HEK293 (cell line): ENCODE measurements around the gene C16orf82.

ENCODE experiments used
- CTCF ChIA-PET: fragments of 350-600 bp; formaldehyde crosslinking; extraction: SDS; loops from one replicate; lab custom pipeline; 2021; ENCODE audit warnings: antibody characterized with exemption; lab: Yijun Ruan, JAX
- POLR2A ChIA-PET: fragments of 300-600 bp; formaldehyde crosslinking; extraction: SDS; loops from one replicate; lab custom pipeline; 2020; ENCODE audit warnings: antibody characterized with exemption, inconsistent platforms; lab: Yijun Ruan, JAX
- H3K27ac ChIP-seq: fragments of 200-500 bp; sonication (Bioruptor generic); 2 replicates; pipeline ENCODE4 v1.5.1; 2014; ENCODE audit warnings: low read depth, low read length, control low read depth, inconsistent platforms; ENCODE audit errors: extremely low read depth
- H3K36me3 ChIP-seq, 2 experiments: fragments of 200-500 bp in 1 of 2; sonication (Bioruptor generic) in 1 of 2; 1 replicate in 1 of 2; 2 replicates in 1 of 2; pipeline ENCODE4 v1.5.1; 2014 to 2017; ENCODE audit warnings: inconsistent platforms in 2 of 2, low read length in 2 of 2; ENCODE audit not compliant: control insufficient read depth in 2 of 2, insufficient read depth in 1 of 2
- H3K4me1 ChIP-seq: fragments of 200-500 bp; sonication (Bioruptor generic); 2 replicates; pipeline ENCODE4 v1.5.1; 2014; ENCODE audit warnings: mild to moderate bottlenecking, low read length, inconsistent platforms; ENCODE audit not compliant: control insufficient read depth, insufficient read depth
- H3K4me3 ChIP-seq: 2 replicates; pipeline ENCODE4 v1.5.1; 2011; ENCODE audit warnings: low read depth, mild to moderate bottlenecking, control low read depth, low read length, moderate library complexity
- H3K9me3 ChIP-seq: fragments of 200-500 bp; sonication (Bioruptor generic); 2 replicates; pipeline ENCODE4 v1.5.1; 2014; ENCODE audit warnings: low read depth, low read length, inconsistent platforms; ENCODE audit not compliant: control insufficient read depth, insufficient read depth
- FEZF1 ChIP-seq: fragments of 450-650 bp; formaldehyde crosslinking; IDR thresholded peaks from 2 replicates; pipeline ENCODE4 v1.5.1; 2016; ENCODE audit warnings: missing biosample characterization, missing genetic modification characterization
- KLF10 ChIP-seq: fragments of 450-650 bp; IDR thresholded peaks from 2 replicates; pipeline ENCODE4 v1.5.1; 2018; ENCODE audit warnings: missing biosample characterization, mild to moderate bottlenecking, missing genetic modification characterization
- KLF17 ChIP-seq: fragments of 450-650 bp; formaldehyde crosslinking; IDR thresholded peaks from 2 replicates; pipeline ENCODE4 v1.5.1; 2016; ENCODE audit warnings: missing biosample characterization, missing genetic modification characterization
- MEIS1 ChIP-seq: sonication (generic); formaldehyde crosslinking; IDR thresholded peaks from 2 replicates; pipeline ENCODE4 v1.8.1; 2022; ENCODE audit warnings: missing genetic modification reagents, mild to moderate bottlenecking, borderline replicate concordance
- SALL2 ChIP-seq: fragments of 450-650 bp; formaldehyde crosslinking; IDR thresholded peaks from 2 replicates; pipeline ENCODE4 v1.5.0; 2017; ENCODE audit warnings: missing biosample characterization, mild to moderate bottlenecking, missing genetic modification characterization, borderline replicate concordance
- ZBTB20 ChIP-seq: fragments of 450-650 bp; formaldehyde crosslinking; IDR thresholded peaks from 2 replicates; pipeline ENCODE4 v1.5.1; 2016; ENCODE audit warnings: missing biosample characterization, missing genetic modification characterization
- ZBTB21 ChIP-seq: fragments of 450-650 bp; formaldehyde crosslinking; IDR thresholded peaks from 2 replicates; pipeline ENCODE4 v1.5.1; 2017; ENCODE audit warnings: missing biosample characterization, missing genetic modification characterization
- ZFHX2 ChIP-seq: fragments of 450-650 bp; formaldehyde crosslinking; conservative IDR thresholded peaks from 2 replicates; pipeline ENCODE4 v1.5.1; 2016; ENCODE audit warnings: missing biosample characterization, missing genetic modification characterization
- ZNF16 ChIP-seq: fragments of 450-650 bp; formaldehyde crosslinking; IDR thresholded peaks from 2 replicates; pipeline ENCODE4 v1.5.1; 2016; ENCODE audit warnings: low read depth, missing biosample characterization, missing genetic modification characterization
- ZNF174 ChIP-seq: fragments of 450-650 bp; formaldehyde crosslinking; IDR thresholded peaks from 2 replicates; pipeline ENCODE4 v1.5.0; 2017; ENCODE audit warnings: missing biosample characterization, mild to moderate bottlenecking, missing genetic modification characterization
- ZNF211 ChIP-seq: fragments of 450-650 bp; formaldehyde crosslinking; IDR thresholded peaks from 2 replicates; pipeline ENCODE4 v1.5.1; 2016; ENCODE audit warnings: low read depth, missing biosample characterization, missing genetic modification characterization
- ZNF23 ChIP-seq: fragments of 450-650 bp; formaldehyde crosslinking; IDR thresholded peaks from 2 replicates; pipeline ENCODE4 v1.5.1; 2016; ENCODE audit warnings: missing biosample characterization, missing genetic modification characterization, borderline replicate concordance
- ZNF391 ChIP-seq: fragments of 450-650 bp; formaldehyde crosslinking; IDR thresholded peaks from 2 replicates; pipeline ENCODE4 v1.5.1; 2016; ENCODE audit warnings: low read depth, missing biosample characterization, missing genetic modification characterization, borderline replicate concordance
- ZNF416 ChIP-seq: fragments of 450-650 bp; formaldehyde crosslinking; IDR thresholded peaks from 2 replicates; pipeline ENCODE4 v1.5.1; 2016; ENCODE audit warnings: missing biosample characterization, missing genetic modification characterization
- ZNF501 ChIP-seq: fragments of 450-650 bp; formaldehyde crosslinking; IDR thresholded peaks from 2 replicates; pipeline ENCODE4 v1.5.1; 2016; ENCODE audit warnings: missing biosample characterization, missing genetic modification characterization
- ZNF514 ChIP-seq: fragments of 450-650 bp; formaldehyde crosslinking; IDR thresholded peaks from 2 replicates; pipeline ENCODE4 v1.5.1; 2016; ENCODE audit warnings: missing biosample characterization, missing genetic modification characterization
- ZNF555 ChIP-seq: fragments of 450-650 bp; formaldehyde crosslinking; conservative IDR thresholded peaks from 2 replicates; pipeline ENCODE4 v1.5.1; 2017; ENCODE audit warnings: missing biosample characterization, mild to moderate bottlenecking, missing genetic modification characterization, inconsistent platforms
- ZNF558 ChIP-seq: fragments of 450-650 bp; formaldehyde crosslinking; IDR thresholded peaks from 2 replicates; pipeline ENCODE4 v1.5.1; 2016; ENCODE audit warnings: missing biosample characterization, missing genetic modification characterization
- ZNF600 ChIP-seq: fragments of 450-650 bp; formaldehyde crosslinking; IDR thresholded peaks from 2 replicates; pipeline ENCODE4 v1.5.1; 2016; ENCODE audit warnings: missing biosample characterization, missing genetic modification characterization
- ZNF677 ChIP-seq: fragments of 450-650 bp; IDR thresholded peaks from 2 replicates; pipeline ENCODE4 v1.5.0; 2018; ENCODE audit warnings: missing biosample characterization, mild to moderate bottlenecking, missing genetic modification characterization, moderate library complexity
- ZNF837 ChIP-seq: fragments of 450-650 bp; formaldehyde crosslinking; IDR thresholded peaks from 2 replicates; pipeline ENCODE4 v1.5.1; 2016; ENCODE audit warnings: missing biosample characterization, missing genetic modification characterization
- TF ChIP-seq, protein P1 (sequence below): fragments of 450-650 bp; formaldehyde crosslinking; IDR thresholded peaks from 2 replicates; pipeline ENCODE4 v1.5.1; 2016; ENCODE audit warnings: missing biosample characterization, missing genetic modification characterization
- TF ChIP-seq, protein P2 (sequence below): fragments of 450-650 bp; formaldehyde crosslinking; IDR thresholded peaks from 2 replicates; pipeline ENCODE4 v1.5.1; 2016; ENCODE audit warnings: missing biosample characterization, missing genetic modification characterization, borderline replicate concordance
- TF ChIP-seq, protein P3 (sequence below): fragments of 450-650 bp; formaldehyde crosslinking; IDR thresholded peaks from 2 replicates; pipeline ENCODE4 v1.5.1; 2016; ENCODE audit warnings: missing biosample characterization, missing genetic modification characterization

C16orf82 gene

DNA sequence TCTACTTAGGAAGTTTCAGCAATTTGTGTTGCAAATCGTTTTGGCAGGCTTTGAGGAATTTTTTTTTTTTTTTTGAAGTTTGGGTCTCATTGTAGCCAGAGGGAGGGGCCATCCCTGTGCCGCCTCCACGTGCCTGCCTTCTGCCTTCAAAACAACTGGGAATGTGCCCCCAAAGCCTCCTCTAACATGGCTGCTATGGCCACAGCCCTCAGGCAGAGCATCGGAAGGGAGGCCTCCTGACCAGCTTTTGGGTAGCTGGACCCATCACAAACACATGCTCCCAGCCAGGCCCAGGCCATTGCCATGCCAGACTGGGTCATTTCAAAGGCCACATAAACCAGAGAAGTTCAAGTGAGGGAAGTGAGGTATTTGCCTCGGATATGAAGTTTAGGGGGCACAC is 21.5 kb downstream of the C16orf82 start (continued):
- TF ChIP-seq MEIS1 = no peak
- no peak for TF ChIP-seq ZNF555
- no peak for TF ChIP-seq ZNF837 (tag by site-specific recombination)
- no peak for TF ChIP-seq FEZF1 (tag by site-specific recombination)
- TF ChIP-seq, all 188 proteins: peak for 0

DNA sequence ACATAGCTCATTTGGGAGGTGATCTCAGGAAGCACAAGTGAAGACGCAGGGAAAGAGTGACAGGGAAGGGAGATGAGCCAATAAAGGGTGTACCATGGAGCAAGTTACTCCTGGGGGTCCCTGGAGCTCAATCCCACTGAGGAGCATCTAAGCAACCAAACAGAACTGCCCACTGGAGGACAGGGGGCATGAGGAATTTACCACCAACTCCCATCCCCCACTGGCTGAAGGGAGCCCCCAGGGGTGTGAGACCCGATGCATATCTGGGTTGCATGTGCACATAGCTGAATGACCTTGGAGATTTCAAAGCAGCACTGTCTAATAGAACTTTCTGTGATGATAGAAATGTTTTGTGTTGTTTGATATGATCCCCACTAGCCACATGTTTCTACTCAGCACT is 29.6 kb downstream of the C16orf82 start:
- no peak overlapping the region for H3K27ac ChIP-seq
- ChIA-PET POLR2A (no interaction called here), CTCF (no interaction called here)
- H3K36me3 ChIP-seq = no peaks in the 10 kb centered on the region
- no peaks in the 10 kb centered on the region for H3K4me1 ChIP-seq
- H3K4me3 ChIP-seq = no peak overlapping the region
- TF ChIP-seq ZNF514 (tag by site-specific recombination) (no peak), ZNF16 (tag by site-specific recombination) (no peak), ZBTB21 (no peak)
- TF ChIP-seq, all 188 proteins: peak for 0
- no peaks in the 10 kb centered on the region for H3K9me3 ChIP-seq

DNA sequence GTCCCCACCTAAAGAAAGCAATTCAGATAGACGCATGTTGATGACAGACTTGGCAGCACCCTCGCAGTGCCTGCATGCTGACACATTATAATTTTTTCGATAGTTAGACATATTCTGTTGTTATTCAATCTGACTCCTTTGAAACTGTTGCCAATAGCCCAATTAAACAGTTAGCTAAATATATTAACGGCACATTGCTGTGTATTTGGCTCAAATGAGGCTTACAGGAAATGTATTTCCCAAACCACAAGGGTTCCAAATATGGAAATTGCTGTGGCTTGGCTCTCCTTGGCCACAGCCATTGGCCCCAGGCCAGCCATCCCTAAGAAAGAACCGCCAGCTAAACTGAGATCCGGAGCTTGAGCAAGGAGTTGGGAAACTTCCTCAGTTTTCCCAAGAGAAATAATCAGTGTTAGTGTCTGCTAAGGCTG is 31.1 kb downstream of the C16orf82 start:
- Histone ChIP-seq H3K4me3 (no peak overlapping the region), H3K36me3 (no peaks in the 10 kb centered on the region), H3K9me3 (no peaks in the 10 kb centered on the region), H3K4me1 (no peaks in the 10 kb centered on the region), H3K27ac (no peak overlapping the region)
- TF ChIP-seq, protein P1, sequence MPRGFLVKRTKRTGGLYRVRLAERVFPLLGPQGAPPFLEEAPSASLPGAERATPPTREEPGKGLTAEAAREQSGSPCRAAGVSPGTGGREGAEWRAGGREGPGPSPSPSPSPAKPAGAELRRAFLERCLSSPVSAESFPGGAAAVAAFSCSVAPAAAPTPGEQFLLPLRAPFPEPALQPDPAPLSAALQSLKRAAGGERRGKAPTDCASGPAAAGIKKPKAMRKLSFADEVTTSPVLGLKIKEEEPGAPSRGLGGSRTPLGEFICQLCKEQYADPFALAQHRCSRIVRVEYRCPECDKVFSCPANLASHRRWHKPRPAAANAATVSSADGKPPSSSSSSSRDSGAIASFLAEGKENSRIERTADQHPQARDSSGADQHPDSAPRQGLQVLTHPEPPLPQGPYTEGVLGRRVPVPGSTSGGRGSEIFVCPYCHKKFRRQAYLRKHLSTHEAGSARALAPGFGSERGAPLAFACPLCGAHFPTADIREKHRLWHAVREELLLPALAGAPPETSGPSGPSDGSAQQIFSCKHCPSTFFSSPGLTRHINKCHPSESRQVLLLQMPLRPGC (tag by site-specific recombination) = no peak
- no peak for TF ChIP-seq ZNF501
- no peak for TF ChIP-seq ZNF23
- no peak for TF ChIP-seq SALL2 (tag by site-specific recombination)
- TF ChIP-seq ZNF211 (tag by site-specific recombination) = no peak
- TF ChIP-seq ZNF677 (tag by site-specific recombination) = no peak
- no peak for TF ChIP-seq KLF10
- no peak for TF ChIP-seq ZNF558
- CTCF ChIA-PET = no interaction called here
- POLR2A ChIA-PET = no interaction called here

- CTCF ChIA-PET = no interaction called here
- POLR2A ChIA-PET = interaction anchor here (0.8 kb wide), 1 partner anchor 12 kb away, joined by 5 read pairs; no protein-coding TSS in a partner anchor
- Histone ChIP-seq H3K4me1 (no peaks in the 10 kb centered on the region), H3K4me3 (no peak overlapping the region), H3K36me3 (no peaks in the 10 kb centered on the region), H3K27ac (no peak overlapping the region), H3K9me3 (no peaks in the 10 kb centered on the region)
- TF ChIP-seq ZBTB20 (tag by site-specific recombination) (no peak), ZNF600 (tag by site-specific recombination) (no peak), ZNF416 (no peak), ZNF391 (tag by site-specific recombination) (no peak), KLF17 (tag by site-specific recombination) (no peak), ZFHX2 (tag by site-specific recombination) (no peak), ZNF174 (tag by site-specific recombination) (no peak)
- TF ChIP-seq, protein P2, sequence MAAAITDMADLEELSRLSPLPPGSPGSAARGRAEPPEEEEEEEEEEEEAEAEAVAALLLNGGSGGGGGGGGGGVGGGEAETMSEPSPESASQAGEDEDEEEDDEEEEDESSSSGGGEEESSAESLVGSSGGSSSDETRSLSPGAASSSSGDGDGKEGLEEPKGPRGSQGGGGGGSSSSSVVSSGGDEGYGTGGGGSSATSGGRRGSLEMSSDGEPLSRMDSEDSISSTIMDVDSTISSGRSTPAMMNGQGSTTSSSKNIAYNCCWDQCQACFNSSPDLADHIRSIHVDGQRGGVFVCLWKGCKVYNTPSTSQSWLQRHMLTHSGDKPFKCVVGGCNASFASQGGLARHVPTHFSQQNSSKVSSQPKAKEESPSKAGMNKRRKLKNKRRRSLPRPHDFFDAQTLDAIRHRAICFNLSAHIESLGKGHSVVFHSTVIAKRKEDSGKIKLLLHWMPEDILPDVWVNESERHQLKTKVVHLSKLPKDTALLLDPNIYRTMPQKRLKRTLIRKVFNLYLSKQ (tag by site-specific recombination) = no peak
- TF ChIP-seq, protein P3, sequence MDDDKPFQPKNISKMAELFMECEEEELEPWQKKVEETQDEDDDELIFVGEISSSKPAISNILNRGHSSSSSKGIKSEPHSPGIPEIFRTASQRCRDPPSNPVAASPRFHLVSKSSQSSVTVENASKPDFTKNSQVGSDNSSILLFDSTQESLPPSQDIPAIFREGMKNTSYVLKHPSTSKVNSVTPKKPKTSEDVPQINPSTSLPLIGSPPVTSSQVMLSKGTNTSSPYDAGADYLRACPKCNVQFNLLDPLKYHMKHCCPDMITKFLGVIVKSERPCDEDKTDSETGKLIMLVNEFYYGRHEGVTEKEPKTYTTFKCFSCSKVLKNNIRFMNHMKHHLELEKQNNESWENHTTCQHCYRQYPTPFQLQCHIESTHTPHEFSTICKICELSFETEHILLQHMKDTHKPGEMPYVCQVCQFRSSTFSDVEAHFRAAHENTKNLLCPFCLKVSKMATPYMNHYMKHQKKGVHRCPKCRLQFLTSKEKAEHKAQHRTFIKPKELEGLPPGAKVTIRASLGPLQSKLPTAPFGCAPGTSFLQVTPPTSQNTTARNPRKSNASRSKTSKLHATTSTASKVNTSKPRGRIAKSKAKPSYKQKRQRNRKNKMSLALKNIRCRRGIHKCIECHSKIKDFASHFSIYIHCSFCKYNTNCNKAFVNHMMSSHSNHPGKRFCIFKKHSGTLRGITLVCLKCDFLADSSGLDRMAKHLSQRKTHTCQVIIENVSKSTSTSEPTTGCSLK (tag by site-specific recombination) = no peak
Observed at GRCh38 chr16:27098366-27099049, 31.8 kb downstream of the C16orf82 start.
